Measurements from ENCODE around the gene NSD2.

GRCh38 chr4:1973218-1973617 is 102.0 kb downstream of the NSD2 start:
- TF ChIP-seq, protein P1, sequence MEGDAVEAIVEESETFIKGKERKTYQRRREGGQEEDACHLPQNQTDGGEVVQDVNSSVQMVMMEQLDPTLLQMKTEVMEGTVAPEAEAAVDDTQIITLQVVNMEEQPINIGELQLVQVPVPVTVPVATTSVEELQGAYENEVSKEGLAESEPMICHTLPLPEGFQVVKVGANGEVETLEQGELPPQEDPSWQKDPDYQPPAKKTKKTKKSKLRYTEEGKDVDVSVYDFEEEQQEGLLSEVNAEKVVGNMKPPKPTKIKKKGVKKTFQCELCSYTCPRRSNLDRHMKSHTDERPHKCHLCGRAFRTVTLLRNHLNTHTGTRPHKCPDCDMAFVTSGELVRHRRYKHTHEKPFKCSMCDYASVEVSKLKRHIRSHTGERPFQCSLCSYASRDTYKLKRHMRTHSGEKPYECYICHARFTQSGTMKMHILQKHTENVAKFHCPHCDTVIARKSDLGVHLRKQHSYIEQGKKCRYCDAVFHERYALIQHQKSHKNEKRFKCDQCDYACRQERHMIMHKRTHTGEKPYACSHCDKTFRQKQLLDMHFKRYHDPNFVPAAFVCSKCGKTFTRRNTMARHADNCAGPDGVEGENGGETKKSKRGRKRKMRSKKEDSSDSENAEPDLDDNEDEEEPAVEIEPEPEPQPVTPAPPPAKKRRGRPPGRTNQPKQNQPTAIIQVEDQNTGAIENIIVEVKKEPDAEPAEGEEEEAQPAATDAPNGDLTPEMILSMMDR (IDR thresholded peaks at IDR 0.05; ENCODE audit: insufficient read depth, low read length, poor library complexity, severe bottlenecking), result no peak
- TF ChIP-seq EZH2phosphoT487 (conservative IDR thresholded peaks at IDR 0.05; ENCODE audit: low read length), result no peak

All from SU-DHL-6 (cell line).